Stimulated activated memory B cell treated with anti-CD40 and anti-IgM and Interleukin-4, amounts not matched to agents 10 μg/mL and 1 μg/mL and 100 μg/mL, for 72 hours (primary cell): Measurements from ENCODE around the gene HOXD11.

Source experiments
- ATAC-seq: fragments of 150-1000 bp; cut with Tn5 transposase; 2 replicates; pipeline ENCODE4 v1.10.0; 2021
- H3K27ac Mint-ChIP-seq: one replicate; pipeline ENCODE4 v1.8.0; 2022; ENCODE audit warnings: mild to moderate bottlenecking, mixed read lengths
- H3K27me3 Mint-ChIP-seq: one replicate; pipeline ENCODE4 v1.8.0; 2022; ENCODE audit warnings: mixed read lengths
- H3K36me3 Mint-ChIP-seq: one replicate; pipeline ENCODE4 v1.8.0; 2022; ENCODE audit warnings: mixed read lengths
- H3K4me1 Mint-ChIP-seq: one replicate; pipeline ENCODE4 v1.8.0; 2022; ENCODE audit warnings: mixed read lengths
- H3K4me3 Mint-ChIP-seq: one replicate; pipeline ENCODE4 v1.8.0; 2022; ENCODE audit warnings: mild to moderate bottlenecking, moderate library complexity, mixed read lengths
- H3K9me3 Mint-ChIP-seq: one replicate; pipeline ENCODE4 v1.8.0; 2022; ENCODE audit warnings: mixed read lengths

HOXD11 gene

GRCh38 chr2:176087330-176088047 lies 19.6 kb upstream of the HOXD11 start:
- H3K4me3 Mint-ChIP-seq, result no peak overlapping the region
- no peak for ATAC-seq
- no peak overlapping the region for H3K27ac Mint-ChIP-seq
- peaks cover 11% of the 10 kb centered on the region for H3K4me1 Mint-ChIP-seq
- peaks cover 96% of the 10 kb centered on the region for H3K27me3 Mint-ChIP-seq
- peaks cover 8% of the 10 kb centered on the region for H3K9me3 Mint-ChIP-seq
- no peaks in the 10 kb centered on the region for H3K36me3 Mint-ChIP-seq

GRCh38 chr2:176088048-176088936 lies 18.8 kb upstream of the HOXD11 start:
- Mint-ChIP-seq H3K36me3 (no peaks in the 10 kb centered on the region), H3K27ac (no peak overlapping the region), H3K4me3 (peak overlapping the region; percentile 49), H3K9me3 (peaks cover 8% of the 10 kb centered on the region), H3K4me1 (peaks cover 11% of the 10 kb centered on the region), H3K27me3 (peaks cover 93% of the 10 kb centered on the region)
- no peak for ATAC-seq

- H3K4me1 Mint-ChIP-seq, result peaks cover 11% of the 10 kb centered on the region
Measured at GRCh38 chr2:176088937-176089842, 17.9 kb upstream of the HOXD11 start.

GRCh38 chr2:176089843-176090395 lies 17.2 kb upstream of the HOXD11 start:
- Mint-ChIP-seq H3K27me3 (peaks cover 93% of the 10 kb centered on the region), H3K9me3 (peaks cover 5% of the 10 kb centered on the region), H3K27ac (no peak overlapping the region), H3K36me3 (no peaks in the 10 kb centered on the region), H3K4me1 (peaks cover 11% of the 10 kb centered on the region), H3K4me3 (no peak overlapping the region)
- no peak for ATAC-seq

More at GRCh38 chr2:176088937-176089842, 17.9 kb upstream of the HOXD11 start:
- Mint-ChIP-seq H3K27me3 (peaks cover 93% of the 10 kb centered on the region), H3K27ac (no peak overlapping the region), H3K36me3 (no peaks in the 10 kb centered on the region), H3K4me3 (no peak overlapping the region), H3K9me3 (peaks cover 5% of the 10 kb centered on the region)
- ATAC-seq, result no peak

- no peak for ATAC-seq
- H3K27ac Mint-ChIP-seq, result no peak overlapping the region
- H3K4me3 Mint-ChIP-seq, result no peak overlapping the region
- peaks cover 11% of the 10 kb centered on the region for H3K4me1 Mint-ChIP-seq
- peaks cover 91% of the 10 kb centered on the region for H3K27me3 Mint-ChIP-seq
- peaks cover 3% of the 10 kb centered on the region for H3K9me3 Mint-ChIP-seq
- no peaks in the 10 kb centered on the region for H3K36me3 Mint-ChIP-seq
Measured at GRCh38 chr2:176090862-176091261, 16.2 kb upstream of the HOXD11 start.

- peaks cover 88% of the 10 kb centered on the region for H3K27me3 Mint-ChIP-seq
- no peak overlapping the region for H3K27ac Mint-ChIP-seq
- ATAC-seq, result no peak
- H3K4me3 Mint-ChIP-seq, result peak overlapping the region; percentile 9
- H3K36me3 Mint-ChIP-seq, result no peaks in the 10 kb centered on the region
- H3K4me1 Mint-ChIP-seq, result peaks cover 15% of the 10 kb centered on the region
- H3K9me3 Mint-ChIP-seq, result peaks cover 3% of the 10 kb centered on the region
Measured at GRCh38 chr2:176091329-176092258, 15.5 kb upstream of the HOXD11 start.

- Mint-ChIP-seq H3K4me3 (peak within 1 kb of the TSS; percentile 9), H3K36me3 (no peaks in the 10 kb centered on the region), H3K27ac (no peak within 1 kb of the TSS), H3K27me3 (peaks cover 88% of the 10 kb centered on the region), H3K4me1 (peaks cover 24% of the 10 kb centered on the region), H3K9me3 (no peaks in the 10 kb centered on the region)
- no peak for ATAC-seq
Measured at GRCh38 chr2:176092270-176093144, 14.6 kb upstream of the HOXD11 start, which contains the start of gene HOXD13. Gene HOXD13, plus strand, starts transcription at chr2:176092721. Its CDS starts 170 bp downstream, at chr2:176092891.

- H3K27ac Mint-ChIP-seq, result no peak overlapping the region
- no peaks in the 10 kb centered on the region for H3K36me3 Mint-ChIP-seq
- no peak overlapping the region for H3K4me3 Mint-ChIP-seq
- H3K9me3 Mint-ChIP-seq, result no peaks in the 10 kb centered on the region
- H3K27me3 Mint-ChIP-seq, result peaks cover 88% of the 10 kb centered on the region
- ATAC-seq, result no peak
- H3K4me1 Mint-ChIP-seq, result peaks cover 24% of the 10 kb centered on the region
Measured at GRCh38 chr2:176093145-176093897, 13.8 kb upstream of the HOXD11 start.

- no peak for ATAC-seq
- Mint-ChIP-seq H3K4me1 (peaks cover 22% of the 10 kb centered on the region), H3K9me3 (no peaks in the 10 kb centered on the region), H3K36me3 (no peaks in the 10 kb centered on the region), H3K4me3 (no peak overlapping the region), H3K27me3 (peaks cover 88% of the 10 kb centered on the region), H3K27ac (no peak overlapping the region)
Measured at GRCh38 chr2:176093898-176094249, 13.2 kb upstream of the HOXD11 start.

GRCh38 chr2:176094349-176094748 lies 12.7 kb upstream of the HOXD11 start:
- no peaks in the 10 kb centered on the region for H3K9me3 Mint-ChIP-seq
- H3K27me3 Mint-ChIP-seq, result peaks cover 88% of the 10 kb centered on the region
- H3K27ac Mint-ChIP-seq, result no peak overlapping the region
- H3K4me3 Mint-ChIP-seq, result no peak overlapping the region
- ATAC-seq, result no peak
- H3K4me1 Mint-ChIP-seq, result peaks cover 22% of the 10 kb centered on the region
- H3K36me3 Mint-ChIP-seq, result no peaks in the 10 kb centered on the region

GRCh38 chr2:176095421-176095820 lies 11.7 kb upstream of the HOXD11 start:
- no peaks in the 10 kb centered on the region for H3K36me3 Mint-ChIP-seq
- no peak overlapping the region for H3K27ac Mint-ChIP-seq
- ATAC-seq, result no peak
- no peaks in the 10 kb centered on the region for H3K9me3 Mint-ChIP-seq
- peaks cover 86% of the 10 kb centered on the region for H3K27me3 Mint-ChIP-seq
- no peak overlapping the region for H3K4me3 Mint-ChIP-seq
- H3K4me1 Mint-ChIP-seq, result peaks cover 22% of the 10 kb centered on the region

- Mint-ChIP-seq H3K4me3 (peak overlapping the region; percentile 73), H3K36me3 (no peaks in the 10 kb centered on the region), H3K9me3 (no peaks in the 10 kb centered on the region), H3K27me3 (peaks cover 87% of the 10 kb centered on the region), H3K4me1 (peaks cover 22% of the 10 kb centered on the region), H3K27ac (no peak overlapping the region)
- no peak for ATAC-seq
Measured at GRCh38 chr2:176096243-176096985, 10.7 kb upstream of the HOXD11 start.
